Gastroesophageal sphincter (tissue), 3 donors: Measurements from ENCODE around the gene GPX5.

ENCODE experiments used
- CTCF ChIP-seq, 4 experiments: fragments of 200-600 bp in 2 of 4; fragments of 450-650 bp in 2 of 4; sonication (generic) in 1 of 4; IDR thresholded peaks; one replicate each; pipeline ENCODE4 v1.5.1; 2017 to 2019; ENCODE audit warnings: antibody characterized with exemption in 4 of 4, mild to moderate bottlenecking in 2 of 4, moderate library complexity in 2 of 4
- EP300 ChIP-seq: sonication (generic); formaldehyde crosslinking; IDR thresholded peaks from one replicate; pipeline ENCODE4 v1.6.1; 2017; ENCODE audit warnings: antibody characterized with exemption, mild to moderate bottlenecking
- POLR2A ChIP-seq, 2 donors: fragments of 450-650 bp; IDR thresholded peaks; one replicate each; pipeline ENCODE4 v1.6.1; 2017; ENCODE audit warnings: antibody characterized with exemption in 2 of 2, mild to moderate bottlenecking in 2 of 2, moderate library complexity in 1 of 2
- POLR2AphosphoS5 ChIP-seq: sonication (generic); formaldehyde crosslinking; IDR thresholded peaks from one replicate; pipeline ENCODE4 v1.6.1; 2017; ENCODE audit warnings: antibody characterized with exemption

- TF ChIP-seq CTCF (IDR thresholded peaks at IDR 0.05) = no peak
- TF ChIP-seq POLR2A (IDR thresholded peaks at IDR 0.05) = no peak
- TF ChIP-seq EP300 = no peak
- no peak for TF ChIP-seq POLR2AphosphoS5
Measured at GRCh38 chr6:28568515-28569108, 42.9 kb downstream of the GPX5 start.
